Body of pancreas (tissue), 4 donors: ENCODE data around the gene KLK1. TPM values are rescaled to one million over a fixed set of nuclear protein-coding genes. Genes with fewer than 3 reads are reported as not detected.

Source experiments
- ATAC-seq: fragments of 150-250 bp; one replicate; pipeline ENCODE4 v1.9.1; 2016
- DNase-seq, 4 donors: peaks; one replicate each; pipeline ENCODE4 v3.0.0-alpha.2; 2019
- H3K27ac ChIP-seq, 4 donors: fragments of 200-600 bp; sonication (generic); 1 replicate in 3 of 4; 2 replicates in 1 of 4; pipeline versions ENCODE4 v1.5.1 to v1.6.1; 2016 to 2019; ENCODE audit warnings: mild to moderate bottlenecking in 1 of 4, mixed read lengths in 1 of 4, moderate library complexity in 1 of 4
- H3K27me3 ChIP-seq, 2 donors: fragments of 200-600 bp; sonication (generic); one replicate each; pipeline ENCODE4 v1.6.0; 2016; ENCODE audit warnings: mild to moderate bottlenecking in 1 of 2
- H3K36me3 ChIP-seq, 2 donors: fragments of 200-600 bp; sonication (generic); replicated peaks in 1 of 2; 2 replicates each; pipeline ENCODE4 v1.5.1; 2016; ENCODE audit warnings: low read depth in 2 of 2; ENCODE audit not compliant: insufficient read depth in 1 of 2
- H3K4me1 ChIP-seq: fragments of 200-600 bp; sonication (generic); one replicate; pipeline ENCODE4 v1.6.0; 2016
- H3K4me3 ChIP-seq, 2 donors: fragments of 200-600 bp; sonication (generic); 1 replicate in 1 of 2; 2 replicates in 1 of 2; pipeline ENCODE4 v1.5.1; 2016 to 2019
- H3K9me3 ChIP-seq, 3 donors: fragments of 200-600 bp; sonication (generic); 1 replicate in 2 of 3; 2 replicates in 1 of 3; pipeline ENCODE4 v1.5.1; 2016
- CTCF ChIP-seq, 7 experiments: fragments of 450-650 bp in 4 of 7; fragments of 200-600 bp in 3 of 7; sonication (generic) in 3 of 7; IDR thresholded peaks; one replicate each; pipeline ENCODE4 v1.5.1; 2016 to 2019; ENCODE audit warnings: antibody characterized with exemption in 7 of 7
- POLR2A ChIP-seq, 3 donors: fragments of 450-650 bp; IDR thresholded peaks; one replicate each; pipeline ENCODE4 v1.6.1; 2016; ENCODE audit warnings: antibody characterized with exemption in 3 of 3, mild to moderate bottlenecking in 2 of 3
- WGBS, 2 donors: methylation state at CpG; one replicate each; pipeline ENCODE4 v1.1.5; 2017; 5-methylcytosine and 5-hydroxymethylcytosine counted together
- intact Hi-C: fragments of 100-400 bp; cut with DNase I; formaldehyde crosslinking; loops from one replicate; pipeline ENCODE4 v1.15.1; 2023
- total RNA-seq, 2 donors: library from RNA; depleted of rRNA; stranded (reverse); fragments of >200 nt; gene quantifications; one replicate each; pipeline ENCODE4 v1.1.0, GENCODE V29; 2016

The KLK1 gene
- total RNA-seq, 2 donors from 2014 or later: 937 to 947 TPM

- peaks cover 0 to 10% (median 0%) of the 10 kb centered on the region in 3 donors for H3K9me3 ChIP-seq
- WGBS, 2 donors: 89 to 90% methylated on average over 2 of the region's 2 CpGs
- H3K27ac ChIP-seq: no peak overlapping the region
- DNase-seq (no peak), ATAC-seq (no peak)
- no peak overlapping the region for H3K4me3 ChIP-seq
- H3K27me3 ChIP-seq: no peaks in the 10 kb centered on the region
- H3K36me3 ChIP-seq: no peaks in the 10 kb centered on the region
- TF ChIP-seq POLR2A (IDR thresholded peaks at IDR 0.05) (no peak), CTCF (IDR thresholded peaks at IDR 0.05) (no peak)
- intact Hi-C loops: no loop called here
- H3K4me1 ChIP-seq: no peaks in the 10 kb centered on the region
Observed at GRCh38 chr19:50843205-50843604, 19.6 kb upstream of the KLK1 start.

- intact Hi-C loops: no loop called here
- H3K4me1 ChIP-seq: no peaks in the 10 kb centered on the region
- H3K36me3 ChIP-seq: no peaks in the 10 kb centered on the region
- H3K4me3 ChIP-seq: no peak overlapping the region
- no peak for TF ChIP-seq POLR2A (IDR thresholded peaks at IDR 0.05)
- no peak for TF ChIP-seq CTCF (IDR thresholded peaks at IDR 0.05)
- peaks cover 0 to 10% (median 0%) of the 10 kb centered on the region in 3 donors for H3K9me3 ChIP-seq
- no peak overlapping the region for H3K27ac ChIP-seq
- no peaks in the 10 kb centered on the region for H3K27me3 ChIP-seq
- DNase-seq (no peak), ATAC-seq (no peak)
- 57 to 61% methylated on average over 6 of the region's 6 CpGs for WGBS, 2 donors
Observed at GRCh38 chr19:50842130-50842529, 18.5 kb upstream of the KLK1 start.

GRCh38 chr19:50839712-50840655 lies 16.4 kb upstream of the KLK1 start:
- TF ChIP-seq POLR2A (IDR thresholded peaks at IDR 0.05) (no peak), CTCF (IDR thresholded peaks at IDR 0.05) (no peak)
- no peaks in the 10 kb centered on the region for H3K36me3 ChIP-seq
- H3K4me1 ChIP-seq: peaks cover 12% of the 10 kb centered on the region
- ATAC-seq (no peak), DNase-seq (no peak)
- peaks cover 0 to 10% (median 0%) of the 10 kb centered on the region in 3 donors for H3K9me3 ChIP-seq
- no peak overlapping the region for H3K4me3 ChIP-seq
- no peak overlapping the region for H3K27ac ChIP-seq
- intact Hi-C loops: no loop called here
- 68 to 72% methylated on average over 10 of the region's 10 CpGs for WGBS, 2 donors
- no peaks in the 10 kb centered on the region for H3K27me3 ChIP-seq

GRCh38 chr19:50838239-50838638 lies 14.7 kb upstream of the KLK1 start:
- ATAC-seq (no peak), DNase-seq (no peak)
- intact Hi-C loops: no loop called here
- H3K27me3 ChIP-seq: no peaks in the 10 kb centered on the region
- H3K9me3 ChIP-seq: no peaks in the 10 kb centered on the region
- peaks cover 14% of the 10 kb centered on the region for H3K4me1 ChIP-seq
- no peaks in the 10 kb centered on the region for H3K36me3 ChIP-seq
- WGBS, 2 donors: 32 to 49% methylated on average over 6 of the region's 6 CpGs
- TF ChIP-seq CTCF (IDR thresholded peaks at IDR 0.05) (no peak), POLR2A (IDR thresholded peaks at IDR 0.05) (no peak)
- H3K27ac ChIP-seq: no peak overlapping the region
- H3K4me3 ChIP-seq: no peak overlapping the region
